ENCODE measurements around the gene BSN. TPM values are rescaled to one million over a fixed set of nuclear protein-coding genes. Genes with fewer than 3 reads are reported as not detected.
A peak's percentile ranks its signal among the peaks of the same experiment; 100 is the strongest.

Gene BSN
- total and polyA plus RNA-seq, 2 experiments from 2014 or later: under 0.01 to 0.03 TPM

- Histone ChIP-seq H3K4me1 (ENCODE audit: insufficient read depth) (peaks cover 11% of the 10 kb centered on the region), H3K9ac (no peak overlapping the region), H3K4me2 (ENCODE audit: unreplicated experiment) (no peak overlapping the region), H3K36me3 (ENCODE audit: low read depth) (no peaks in the 10 kb centered on the region), H3F3A (ENCODE audit: insufficient read depth) (0 out of 2 replicates have a peak, but pooled peaks cover 3% of the 10 kb centered on the region), H3K27ac (no peak overlapping the region), H2AFZ (no peak overlapping the region), H3K79me2 (ENCODE audit: insufficient read depth) (peaks cover 12% of the 10 kb centered on the region), H4K20me1 (ENCODE audit: insufficient read depth) (no peaks in the 10 kb centered on the region), H3K4me3 (no peak overlapping the region), H3K9me3 (ENCODE audit: low read depth) (no peaks in the 10 kb centered on the region), H3K9me2 (ENCODE audit: insufficient read depth) (no peaks in the 10 kb centered on the region), H3K27me3 (replicated peaks; ENCODE audit: insufficient read depth) (no peaks in the 10 kb centered on the region)
- DNase-seq: peak; percentile 79
- TF ChIP-seq EZH2 (IDR thresholded peaks at IDR 0.05; ENCODE audit: insufficient read depth, poor library complexity, severe bottlenecking) (no peak), EZH2phosphoT487 (IDR thresholded peaks at IDR 0.05; ENCODE audit: insufficient read depth, low read depth) (no peak)
- in situ Hi-C loops (cut with MboI): loop anchor here (10.0 kb wide), 1 partner anchor 127 kb away; no protein-coding TSS in a partner anchor
- 27 to 29% methylated on average over 11 of the region's 11 CpGs for WGBS, 2 experiments (ENCODE audit: low coverage in 1 of 2, low lambda C conversion rate in 2 of 2, missing lambda C conversion rate in 2 of 2)
Observed at GRCh38 chr3:49671291-49672288, 117.3 kb downstream of the BSN start.

- 27 to 30% methylated on average over 11 to 17 of the region's 17 CpGs for WGBS, 2 experiments (ENCODE audit: low coverage in 1 of 2, low lambda C conversion rate in 2 of 2, missing lambda C conversion rate in 2 of 2)
- peaks cover 11% of the 10 kb centered on the region for H3K4me1 ChIP-seq (ENCODE audit: insufficient read depth)
- in situ Hi-C loops (cut with MboI): loop anchor here (10.0 kb wide), 1 partner anchor 128 kb away; no protein-coding TSS in a partner anchor
- no peaks in the 10 kb centered on the region for H3K9me2 ChIP-seq (ENCODE audit: insufficient read depth)
- H3K9ac ChIP-seq: peak overlapping the region; percentile 86
- H3F3A ChIP-seq (ENCODE audit: insufficient read depth): 0 out of 2 replicates have a peak, but pooled peaks cover 3% of the 10 kb centered on the region
- H3K4me2 ChIP-seq (ENCODE audit: unreplicated experiment): peak overlapping the region; percentile 84
- no peaks in the 10 kb centered on the region for H3K9me3 ChIP-seq (ENCODE audit: low read depth)
- H3K4me3 ChIP-seq: peak overlapping the region; percentile 81
- TF ChIP-seq EZH2phosphoT487 (IDR thresholded peaks at IDR 0.05; ENCODE audit: insufficient read depth, low read depth) (no peak), EZH2 (IDR thresholded peaks at IDR 0.05; ENCODE audit: insufficient read depth, poor library complexity, severe bottlenecking) (no peak)
- H3K36me3 ChIP-seq (ENCODE audit: low read depth): 0 out of 2 replicates have a peak, but pooled peaks cover 4% of the 10 kb centered on the region
- H4K20me1 ChIP-seq (ENCODE audit: insufficient read depth): no peaks in the 10 kb centered on the region
- DNase-seq: no peak
- no peaks in the 10 kb centered on the region for H3K27me3 ChIP-seq (replicated peaks; ENCODE audit: insufficient read depth)
- H3K79me2 ChIP-seq (ENCODE audit: insufficient read depth): peaks cover 12% of the 10 kb centered on the region
- H3K27ac ChIP-seq: peak overlapping the region; percentile 87
- H2AFZ ChIP-seq: peak overlapping the region; percentile 88
Observed at GRCh38 chr3:49673121-49673714, 118.9 kb downstream of the BSN start.

GRCh38 chr3:49673715-49674496 is 119.6 kb downstream of the BSN start, which contains the start of gene APEH:
Gene APEH, plus strand, starts transcription at chr3:49674351. Its CDS starts 51 bp downstream, at chr3:49674402.
- Histone ChIP-seq H3K9me2 (ENCODE audit: insufficient read depth) (no peaks in the 10 kb centered on the region), H3K4me2 (ENCODE audit: unreplicated experiment) (peak within 1 kb of the TSS; percentile 84), H3K4me3 (peak within 1 kb of the TSS; percentile 81), H3K36me3 (ENCODE audit: low read depth) (0 out of 2 replicates have a peak, but pooled peaks cover 4% of the 10 kb centered on the region), H3K27me3 (replicated peaks; ENCODE audit: insufficient read depth) (no peaks in the 10 kb centered on the region), H3K9ac (peak within 1 kb of the TSS; percentile 86), H3K79me2 (ENCODE audit: insufficient read depth) (peaks cover 12% of the 10 kb centered on the region), H3F3A (ENCODE audit: insufficient read depth) (0 out of 2 replicates have a peak, but pooled peaks cover 3% of the 10 kb centered on the region), H3K4me1 (ENCODE audit: insufficient read depth) (peaks cover 11% of the 10 kb centered on the region), H3K9me3 (ENCODE audit: low read depth) (no peaks in the 10 kb centered on the region), H2AFZ (peak within 1 kb of the TSS; percentile 88), H3K27ac (peak within 1 kb of the TSS; percentile 87), H4K20me1 (ENCODE audit: insufficient read depth) (no peaks in the 10 kb centered on the region)
- in situ Hi-C loops (cut with MboI): loop anchor here (10.0 kb wide), 1 partner anchor 129 kb away; no protein-coding TSS in a partner anchor
- WGBS, 2 experiments (ENCODE audit: low coverage in 1 of 2, low lambda C conversion rate in 2 of 2, missing lambda C conversion rate in 2 of 2): 1% methylated on average over 46 to 53 of the region's 71 CpGs
- DNase-seq: peak; percentile 99
- TF ChIP-seq EZH2 (IDR thresholded peaks at IDR 0.05; ENCODE audit: insufficient read depth, poor library complexity, severe bottlenecking) (no peak), EZH2phosphoT487 (IDR thresholded peaks at IDR 0.05; ENCODE audit: insufficient read depth, low read depth) (no peak)
